ENCODE results near the gene BRWD1.

Gene BRWD1

DNA sequence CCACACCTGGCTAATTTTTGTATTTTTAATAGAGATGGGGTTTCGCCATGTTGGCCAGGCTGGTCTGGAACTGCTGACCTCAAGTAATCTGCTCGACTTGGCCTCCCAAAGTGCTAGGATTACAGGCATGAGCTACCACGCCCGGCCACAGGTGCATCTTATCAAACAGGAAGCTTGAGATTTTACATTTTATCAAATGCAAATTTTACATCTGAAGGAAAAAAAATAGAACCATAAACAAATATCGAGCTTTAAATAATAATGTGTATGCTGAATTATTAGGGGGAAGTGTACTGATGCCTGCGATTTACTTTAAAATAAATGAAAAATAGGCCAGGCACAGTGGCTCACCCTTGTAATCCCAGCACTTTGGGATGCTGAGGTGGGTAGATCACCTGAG lies 16.6 kb upstream of the BRWD1 start:
- Histone ChIP-seq H3K4me1 (ENCODE audit: control insufficient read depth in 2 of 2, insufficient read depth in 2 of 2, low read length in 2 of 2) (peaks cover 4% of the 10 kb centered on the region in 2 donors), H3K4me3 (ENCODE audit: low read length in 2 of 2) (no peak overlapping the region), H3K9me3 (ENCODE audit: control insufficient read depth in 2 of 2, low read length in 2 of 2) (no peaks in the 10 kb centered on the region), H3K9ac (ENCODE audit: low read depth in 1 of 2, low read length in 2 of 2) (no peak overlapping the region), H3K27ac (ENCODE audit: low read depth in 2 of 2, low read length in 2 of 2) (no peak overlapping the region), H3K27me3 (ENCODE audit: control insufficient read depth in 2 of 2, insufficient read depth in 2 of 2, low read length in 2 of 2) (no peaks in the 10 kb centered on the region), H3K36me3 (ENCODE audit: control insufficient read depth in 2 of 2, insufficient read depth in 2 of 2, low read length in 2 of 2) (no peaks in the 10 kb centered on the region)

DNA sequence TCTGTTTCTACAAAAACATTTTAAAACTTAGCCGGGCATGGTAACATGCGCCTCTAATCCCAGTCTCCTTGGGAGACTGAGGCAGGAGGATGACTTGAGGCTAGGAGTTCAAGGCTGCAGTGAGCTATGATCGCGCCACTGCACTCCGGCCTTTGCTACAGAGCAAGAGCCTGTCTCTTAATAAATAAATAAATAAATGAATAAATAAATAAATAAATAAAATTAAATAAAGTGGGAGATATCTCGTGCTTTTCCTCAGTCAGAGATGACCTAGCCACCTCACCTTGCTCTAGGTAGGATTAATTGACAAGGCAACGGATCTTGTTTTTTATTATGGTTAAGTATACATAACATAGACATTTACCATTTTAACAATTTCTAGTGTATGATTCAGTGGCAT lies 14.3 kb upstream of the BRWD1 start:
- H3K9ac ChIP-seq (ENCODE audit: low read depth in 1 of 2, low read length in 2 of 2) = no peak overlapping the region
- no peaks in the 10 kb centered on the region for H3K9me3 ChIP-seq (ENCODE audit: control insufficient read depth in 2 of 2, low read length in 2 of 2)
- no peaks in the 10 kb centered on the region for H3K27me3 ChIP-seq (ENCODE audit: control insufficient read depth in 2 of 2, insufficient read depth in 2 of 2, low read length in 2 of 2)
- H3K4me3 ChIP-seq (ENCODE audit: low read length in 2 of 2) = no peak overlapping the region
- H3K27ac ChIP-seq (ENCODE audit: low read depth in 2 of 2, low read length in 2 of 2) = no peak overlapping the region
- no peaks in the 10 kb centered on the region for H3K36me3 ChIP-seq (ENCODE audit: control insufficient read depth in 2 of 2, insufficient read depth in 2 of 2, low read length in 2 of 2)
- H3K4me1 ChIP-seq (ENCODE audit: control insufficient read depth in 2 of 2, insufficient read depth in 2 of 2, low read length in 2 of 2) = peaks cover 4% of the 10 kb centered on the region in 2 donors

DNA sequence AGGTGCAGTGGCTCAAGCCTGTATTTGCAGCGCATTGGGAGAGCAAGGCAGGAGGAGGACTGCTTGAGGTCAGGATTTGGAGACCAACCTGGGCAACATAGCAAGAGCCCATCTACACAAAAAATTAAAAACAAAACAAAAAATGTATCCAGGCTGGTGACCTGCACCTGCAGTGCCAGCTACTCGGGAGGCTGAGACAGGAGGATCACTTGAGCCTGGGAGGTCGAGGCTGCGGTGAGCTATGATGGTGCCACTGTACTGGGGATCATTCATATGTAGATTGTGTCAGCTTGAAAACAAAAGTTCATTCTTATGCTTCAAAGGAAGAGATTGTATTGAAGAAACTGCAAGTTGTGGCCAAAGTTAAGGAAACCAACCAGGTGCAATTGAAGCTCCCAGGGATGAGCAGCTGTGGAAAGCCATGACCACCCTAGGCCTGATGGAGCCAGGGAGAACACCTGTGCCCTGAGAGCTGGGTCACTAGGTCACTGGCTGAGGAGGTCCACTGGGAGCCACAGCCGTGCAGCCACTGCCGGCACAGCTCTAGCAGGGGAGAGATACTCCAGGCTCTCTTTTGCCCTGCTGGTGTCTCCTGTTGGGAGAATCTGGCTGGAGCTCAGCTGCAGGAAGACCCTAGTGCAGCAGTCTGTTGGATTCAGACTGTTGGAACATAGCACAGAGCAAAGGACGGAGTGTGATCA lies 13.3 kb upstream of the BRWD1 start:
- H3K4me3 ChIP-seq (ENCODE audit: low read length in 2 of 2) = no peak overlapping the region
- H3K9me3 ChIP-seq (ENCODE audit: control insufficient read depth in 2 of 2, low read length in 2 of 2) = no peaks in the 10 kb centered on the region
- H3K36me3 ChIP-seq (ENCODE audit: control insufficient read depth in 2 of 2, insufficient read depth in 2 of 2, low read length in 2 of 2) = no peaks in the 10 kb centered on the region
- no peak overlapping the region for H3K9ac ChIP-seq (ENCODE audit: low read depth in 1 of 2, low read length in 2 of 2)
- no peaks in the 10 kb centered on the region for H3K27me3 ChIP-seq (ENCODE audit: control insufficient read depth in 2 of 2, insufficient read depth in 2 of 2, low read length in 2 of 2)
- H3K27ac ChIP-seq (ENCODE audit: low read depth in 2 of 2, low read length in 2 of 2) = no peak overlapping the region
- H3K4me1 ChIP-seq (ENCODE audit: control insufficient read depth in 2 of 2, insufficient read depth in 2 of 2, low read length in 2 of 2) = no peaks in the 10 kb centered on the region

DNA sequence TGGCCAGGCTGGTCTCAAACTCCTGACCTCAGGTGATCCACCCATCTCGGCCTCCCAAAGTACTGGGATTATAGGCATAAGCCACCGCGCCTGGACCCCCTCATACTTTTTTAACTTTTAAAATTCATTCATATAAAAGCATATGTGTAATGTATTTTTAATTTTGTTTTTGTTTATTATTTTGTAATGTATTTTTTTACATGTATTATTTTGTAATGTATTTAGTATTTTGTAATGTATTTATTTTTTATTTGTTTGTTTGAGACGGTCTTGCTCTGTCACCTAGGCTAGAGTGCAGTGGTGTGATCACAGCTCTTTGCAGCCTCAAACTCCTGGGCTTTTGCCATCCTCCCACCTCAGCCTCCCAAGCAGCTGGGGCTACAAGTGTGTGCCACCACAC lies 12.0 kb upstream of the BRWD1 start:
- Histone ChIP-seq H3K36me3 (ENCODE audit: control insufficient read depth in 2 of 2, insufficient read depth in 2 of 2, low read length in 2 of 2) (no peaks in the 10 kb centered on the region), H3K27ac (ENCODE audit: low read depth in 2 of 2, low read length in 2 of 2) (no peak overlapping the region), H3K9me3 (ENCODE audit: control insufficient read depth in 2 of 2, low read length in 2 of 2) (no peaks in the 10 kb centered on the region), H3K27me3 (ENCODE audit: control insufficient read depth in 2 of 2, insufficient read depth in 2 of 2, low read length in 2 of 2) (no peaks in the 10 kb centered on the region), H3K9ac (ENCODE audit: low read depth in 1 of 2, low read length in 2 of 2) (no peak overlapping the region), H3K4me1 (ENCODE audit: control insufficient read depth in 2 of 2, insufficient read depth in 2 of 2, low read length in 2 of 2) (no peaks in the 10 kb centered on the region), H3K4me3 (ENCODE audit: low read length in 2 of 2) (no peak overlapping the region)

DNA sequence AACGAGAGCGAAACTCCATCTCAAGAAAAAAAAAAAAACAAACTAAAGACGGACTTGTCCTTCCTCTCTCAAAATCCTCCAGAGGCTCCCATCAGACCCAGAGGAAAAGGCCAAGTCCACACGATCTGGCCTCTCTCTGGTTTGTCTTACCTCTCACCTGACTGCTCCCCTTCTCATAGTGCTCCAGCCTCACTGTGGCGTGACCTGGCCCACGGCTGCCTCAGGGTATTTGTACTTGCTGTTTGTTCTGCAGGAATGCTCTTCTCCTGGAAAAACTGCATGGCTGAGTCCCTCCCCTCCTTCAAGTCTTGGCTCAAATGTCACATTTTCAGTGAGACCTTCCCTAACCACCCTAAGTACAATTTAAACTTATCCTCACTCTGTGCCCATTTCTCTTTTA lies 8.0 kb upstream of the BRWD1 start:
- Histone ChIP-seq H3K4me1 (ENCODE audit: control insufficient read depth in 2 of 2, insufficient read depth in 2 of 2, low read length in 2 of 2) (no peaks in the 10 kb centered on the region), H3K9me3 (ENCODE audit: control insufficient read depth in 2 of 2, low read length in 2 of 2) (no peaks in the 10 kb centered on the region), H3K27me3 (ENCODE audit: control insufficient read depth in 2 of 2, insufficient read depth in 2 of 2, low read length in 2 of 2) (no peaks in the 10 kb centered on the region), H3K36me3 (ENCODE audit: control insufficient read depth in 2 of 2, insufficient read depth in 2 of 2, low read length in 2 of 2) (no peaks in the 10 kb centered on the region), H3K27ac (ENCODE audit: low read depth in 2 of 2, low read length in 2 of 2) (no peak overlapping the region), H3K4me3 (ENCODE audit: low read length in 2 of 2) (no peak overlapping the region), H3K9ac (ENCODE audit: low read depth in 1 of 2, low read length in 2 of 2) (no peak overlapping the region)

DNA sequence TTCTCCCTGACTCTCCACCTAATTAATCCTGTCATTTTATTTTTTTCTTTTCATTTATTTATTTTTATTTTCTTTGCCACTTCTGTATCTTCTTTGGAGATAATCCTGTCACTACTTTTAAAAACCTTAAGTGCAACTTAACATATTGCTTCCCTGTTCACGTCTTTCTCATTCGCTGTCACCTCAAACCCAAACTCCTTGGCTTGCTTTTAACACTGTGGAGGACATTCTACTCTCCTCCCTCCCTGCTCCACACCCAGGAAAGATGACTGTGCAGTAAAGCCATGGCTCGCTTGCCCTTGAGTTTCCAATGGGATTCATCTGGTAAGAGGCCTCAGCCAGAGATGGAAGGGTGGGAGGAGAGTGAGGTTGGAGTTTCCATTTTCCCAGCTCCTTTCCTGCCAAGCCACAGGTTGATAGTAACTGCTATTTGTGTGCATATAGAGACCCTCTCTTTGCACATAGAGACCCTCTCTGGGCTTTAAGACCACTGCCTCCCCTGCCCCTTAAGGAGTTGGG lies 6.4 kb upstream of the BRWD1 start:
- Histone ChIP-seq H3K27me3 (ENCODE audit: control insufficient read depth in 2 of 2, insufficient read depth in 2 of 2, low read length in 2 of 2) (no peaks in the 10 kb centered on the region), H3K9ac (ENCODE audit: low read depth in 1 of 2, low read length in 2 of 2) (no peak overlapping the region), H3K4me1 (ENCODE audit: control insufficient read depth in 2 of 2, insufficient read depth in 2 of 2, low read length in 2 of 2) (peaks cover 0 to under 1% of the 10 kb centered on the region in 2 donors), H3K4me3 (ENCODE audit: low read length in 2 of 2) (no peak overlapping the region), H3K9me3 (ENCODE audit: control insufficient read depth in 2 of 2, low read length in 2 of 2) (no peaks in the 10 kb centered on the region), H3K36me3 (ENCODE audit: control insufficient read depth in 2 of 2, insufficient read depth in 2 of 2, low read length in 2 of 2) (no peaks in the 10 kb centered on the region), H3K27ac (ENCODE audit: low read depth in 2 of 2, low read length in 2 of 2) (no peak overlapping the region)

DNA sequence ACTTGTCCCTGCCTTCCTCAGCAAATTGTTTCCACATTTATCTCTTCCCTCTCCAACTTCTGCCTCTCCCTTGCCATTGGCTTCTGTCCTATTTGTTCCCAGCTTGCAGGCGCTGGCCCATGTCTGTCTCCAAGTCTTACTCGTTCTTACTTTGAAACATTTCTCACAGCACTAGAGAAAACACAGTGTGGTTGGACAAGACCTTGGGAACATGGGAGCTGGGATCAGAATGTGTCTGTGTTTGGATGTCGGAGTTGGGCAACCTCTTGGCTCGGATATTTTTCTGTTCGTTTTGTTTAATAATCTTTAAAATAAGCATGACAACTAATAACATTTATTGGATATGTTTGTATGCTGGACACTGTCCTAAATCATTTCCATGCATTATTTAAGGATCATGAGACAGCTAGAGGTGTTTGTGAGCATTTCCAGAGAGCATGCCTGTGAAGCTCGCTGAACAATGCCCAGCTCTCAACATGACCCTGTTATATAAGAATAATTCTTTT lies 5.9 kb upstream of the BRWD1 start:
- Histone ChIP-seq H3K36me3 (ENCODE audit: control insufficient read depth in 2 of 2, insufficient read depth in 2 of 2, low read length in 2 of 2) (no peaks in the 10 kb centered on the region), H3K4me1 (ENCODE audit: control insufficient read depth in 2 of 2, insufficient read depth in 2 of 2, low read length in 2 of 2) (peaks cover 4 to 7% of the 10 kb centered on the region in 2 donors), H3K27ac (ENCODE audit: low read depth in 2 of 2, low read length in 2 of 2) (no peak overlapping the region), H3K9me3 (ENCODE audit: control insufficient read depth in 2 of 2, low read length in 2 of 2) (no peaks in the 10 kb centered on the region), H3K9ac (ENCODE audit: low read depth in 1 of 2, low read length in 2 of 2) (no peak overlapping the region), H3K4me3 (ENCODE audit: low read length in 2 of 2) (no peak overlapping the region), H3K27me3 (ENCODE audit: control insufficient read depth in 2 of 2, insufficient read depth in 2 of 2, low read length in 2 of 2) (no peaks in the 10 kb centered on the region)

DNA sequence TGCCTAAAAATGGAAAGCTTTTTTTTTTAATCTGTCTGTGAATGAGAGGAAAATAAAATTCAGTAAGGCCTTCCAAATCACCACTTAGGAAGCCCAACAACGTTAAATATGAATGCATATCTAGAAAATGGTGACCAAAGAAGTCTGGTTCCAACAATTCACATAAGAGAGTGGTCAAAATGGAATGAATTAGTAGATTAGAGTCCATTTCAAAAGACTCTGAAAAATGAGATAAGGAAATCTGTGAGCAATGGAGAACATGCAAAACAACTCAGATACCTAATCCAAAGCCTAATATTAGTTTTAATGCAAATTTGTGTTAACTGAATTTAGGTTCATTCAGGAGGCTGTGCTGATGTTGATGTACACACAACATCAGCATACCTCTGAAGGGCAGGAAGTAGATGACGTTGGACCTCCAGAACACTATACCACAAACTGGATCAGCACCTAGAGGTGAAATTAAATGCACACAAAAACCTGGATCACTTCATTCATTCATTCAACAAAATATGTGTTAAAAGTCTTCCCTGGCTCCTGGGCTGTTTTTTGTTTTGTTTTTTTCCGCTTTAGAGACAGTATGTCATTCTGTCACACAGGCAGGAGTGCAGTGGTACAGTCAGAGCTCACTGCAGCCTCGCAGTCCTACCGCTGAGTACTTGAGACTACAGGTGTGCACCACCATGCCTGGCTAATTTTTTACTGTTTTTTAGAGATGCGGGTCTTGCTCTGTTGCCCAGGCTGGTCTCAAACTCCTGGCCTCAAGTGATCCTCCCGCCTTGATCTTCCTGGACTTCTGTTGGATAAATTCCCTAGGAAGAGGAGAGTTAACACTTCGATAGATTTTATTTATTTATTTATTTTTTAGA lies 4.9 kb upstream of the BRWD1 start:
- Histone ChIP-seq H3K4me3 (ENCODE audit: low read length in 2 of 2) (no peak overlapping the region), H3K9me3 (ENCODE audit: control insufficient read depth in 2 of 2, low read length in 2 of 2) (no peaks in the 10 kb centered on the region), H3K27ac (ENCODE audit: low read depth in 2 of 2, low read length in 2 of 2) (no peak overlapping the region), H3K36me3 (ENCODE audit: control insufficient read depth in 2 of 2, insufficient read depth in 2 of 2, low read length in 2 of 2) (no peaks in the 10 kb centered on the region), H3K27me3 (ENCODE audit: control insufficient read depth in 2 of 2, insufficient read depth in 2 of 2, low read length in 2 of 2) (no peaks in the 10 kb centered on the region), H3K9ac (ENCODE audit: low read depth in 1 of 2, low read length in 2 of 2) (no peak overlapping the region), H3K4me1 (ENCODE audit: control insufficient read depth in 2 of 2, insufficient read depth in 2 of 2, low read length in 2 of 2) (peaks cover 4 to 9% of the 10 kb centered on the region in 2 donors)

DNA sequence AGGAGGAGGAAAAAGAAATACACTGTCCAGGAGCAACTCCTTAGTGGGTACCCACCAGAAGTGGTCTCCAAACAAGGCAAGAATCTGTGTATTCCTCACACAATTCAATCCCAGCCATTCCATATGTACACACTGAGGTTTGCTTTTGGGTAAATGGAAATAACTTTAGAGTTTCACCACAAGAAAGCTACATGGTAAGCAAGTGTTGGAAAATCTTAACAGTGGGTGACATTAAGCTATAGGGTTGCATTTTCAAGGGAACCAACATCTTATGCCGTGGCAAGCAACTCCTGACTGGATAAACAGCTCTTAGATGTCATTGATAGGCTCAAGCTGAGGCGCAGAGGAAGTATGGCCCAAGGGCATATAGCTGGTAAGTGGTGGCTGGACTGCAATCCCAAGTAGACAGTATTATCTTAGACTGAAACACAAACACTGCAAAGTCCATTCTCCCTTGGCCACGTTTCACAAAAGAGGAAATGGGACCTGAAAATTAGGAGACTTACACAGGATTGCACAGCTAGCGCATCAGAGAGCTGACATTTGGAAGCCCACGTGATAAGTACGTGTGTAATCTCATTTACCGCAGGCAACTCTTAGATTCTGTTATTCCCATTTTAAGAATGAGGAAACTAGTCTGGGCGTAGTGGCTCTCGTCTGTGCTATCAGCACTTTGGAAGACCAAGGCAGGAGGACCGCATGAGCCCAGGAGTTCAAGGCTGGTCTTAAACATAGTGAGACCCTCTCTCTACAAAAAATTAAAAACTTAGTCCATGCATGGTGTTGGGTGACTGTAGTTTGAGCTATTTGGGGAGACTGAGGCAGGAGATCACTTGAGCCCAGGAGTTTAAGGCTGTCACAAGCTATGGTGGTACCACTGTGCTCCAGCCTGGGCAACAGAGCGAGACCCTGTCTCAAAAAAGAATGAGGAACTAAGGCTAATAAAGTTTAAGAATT lies 4.0 kb upstream of the BRWD1 start:
- Histone ChIP-seq H3K4me1 (ENCODE audit: control insufficient read depth in 2 of 2, insufficient read depth in 2 of 2, low read length in 2 of 2) (peaks cover 4 to 9% of the 10 kb centered on the region in 2 donors), H3K4me3 (ENCODE audit: low read length in 2 of 2) (no peak overlapping the region), H3K27me3 (ENCODE audit: control insufficient read depth in 2 of 2, insufficient read depth in 2 of 2, low read length in 2 of 2) (no peaks in the 10 kb centered on the region), H3K36me3 (ENCODE audit: control insufficient read depth in 2 of 2, insufficient read depth in 2 of 2, low read length in 2 of 2) (no peaks in the 10 kb centered on the region), H3K9me3 (ENCODE audit: control insufficient read depth in 2 of 2, low read length in 2 of 2) (no peaks in the 10 kb centered on the region), H3K27ac (ENCODE audit: low read depth in 2 of 2, low read length in 2 of 2) (no peak overlapping the region), H3K9ac (ENCODE audit: low read depth in 1 of 2, low read length in 2 of 2) (no peak overlapping the region)

All from mucosa of rectum (tissue), 2 donors.